Right ventricle myocardium superior (tissue), 1 donor: ENCODE results near the gene PSME2. TPM values are rescaled to one million over a fixed set of nuclear protein-coding genes. Genes with fewer than 3 reads are reported as not detected.

Experiments used
- ATAC-seq: fragments of 200-7000 bp; cut with Tn5 transposase; one replicate; pipeline ENCODE4 v1.9.1; 2020; ENCODE audit warnings: mild to moderate bottlenecking; ENCODE audit not compliant: poor library complexity
- DNase-seq: peaks from one replicate; pipeline ENCODE4 v3.0.0-alpha.2; 2020
- intact Hi-C: fragments of 100-400 bp; cut with DNase I; formaldehyde crosslinking; loops from one replicate; pipeline ENCODE4 v1.11.2; 2022
- long read RNA-seq: library from polyadenylated mRNA; unstranded; transcript quantifications from one replicate; pipeline ENCODE4 v2.0.0, GENCODE V29; 2021
- total RNA-seq: library from RNA; stranded (reverse); fragmentation: NEBNext Ultra II Directional; extraction: Animal tissue kit (Norgen Biotek cat#: 25700); gene quantifications from one replicate; pipeline ENCODE4 v1.2.1, GENCODE V29; 2021
- donor health status: DM: no; HTN: yes; CAD: no; lungs with severe emphysema.

Gene PSME2, protein sequence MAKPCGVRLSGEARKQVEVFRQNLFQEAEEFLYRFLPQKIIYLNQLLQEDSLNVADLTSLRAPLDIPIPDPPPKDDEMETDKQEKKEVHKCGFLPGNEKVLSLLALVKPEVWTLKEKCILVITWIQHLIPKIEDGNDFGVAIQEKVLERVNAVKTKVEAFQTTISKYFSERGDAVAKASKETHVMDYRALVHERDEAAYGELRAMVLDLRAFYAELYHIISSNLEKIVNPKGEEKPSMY
- 88.8 TPM for total RNA-seq
- long read RNA-seq, transcript PSME2-201 (11 exons, 1,404 nt): major isoform, 60 of 71 reads
- long read RNA-seq, partial matches to known transcripts: 0 of 71 reads
- long read RNA-seq, other reads (novel, unspliced or antisense): 5 of 71 reads

DNA sequence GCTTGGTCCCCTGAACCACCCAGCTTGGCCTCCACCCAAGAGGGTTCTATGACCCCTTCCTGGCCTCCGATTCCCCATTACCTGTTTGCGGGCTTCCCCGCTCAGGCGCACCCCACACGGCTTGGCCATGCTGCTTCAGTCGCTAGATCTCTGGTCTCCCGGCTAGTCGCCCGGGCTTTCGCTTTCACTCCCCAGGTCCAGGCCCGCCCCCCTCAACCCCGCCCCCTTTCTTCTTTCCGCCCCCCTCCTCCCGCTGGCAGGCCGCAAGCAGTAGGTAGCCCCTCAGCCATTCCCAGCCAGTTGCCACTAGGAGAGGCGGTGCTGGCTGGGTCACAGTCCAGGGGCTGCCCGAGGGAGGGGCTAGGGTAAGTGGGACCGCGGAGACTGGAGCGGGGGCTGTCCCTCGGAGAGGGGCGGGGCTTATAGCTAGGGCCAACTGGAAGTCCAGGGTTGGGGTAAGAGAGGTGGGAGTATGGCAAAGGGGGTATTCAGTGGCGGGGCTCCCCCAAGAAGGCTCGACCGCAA, at the start of gene PSME2:
PSME2 (minus strand) TSS at position 158 of the 525 bp plus-strand sequence; CDS start at position 129, 29 bp downstream.
- peak; percentile 96 for DNase-seq
- ATAC-seq: peak; percentile 88
- intact Hi-C loops: no loop called here

DNA sequence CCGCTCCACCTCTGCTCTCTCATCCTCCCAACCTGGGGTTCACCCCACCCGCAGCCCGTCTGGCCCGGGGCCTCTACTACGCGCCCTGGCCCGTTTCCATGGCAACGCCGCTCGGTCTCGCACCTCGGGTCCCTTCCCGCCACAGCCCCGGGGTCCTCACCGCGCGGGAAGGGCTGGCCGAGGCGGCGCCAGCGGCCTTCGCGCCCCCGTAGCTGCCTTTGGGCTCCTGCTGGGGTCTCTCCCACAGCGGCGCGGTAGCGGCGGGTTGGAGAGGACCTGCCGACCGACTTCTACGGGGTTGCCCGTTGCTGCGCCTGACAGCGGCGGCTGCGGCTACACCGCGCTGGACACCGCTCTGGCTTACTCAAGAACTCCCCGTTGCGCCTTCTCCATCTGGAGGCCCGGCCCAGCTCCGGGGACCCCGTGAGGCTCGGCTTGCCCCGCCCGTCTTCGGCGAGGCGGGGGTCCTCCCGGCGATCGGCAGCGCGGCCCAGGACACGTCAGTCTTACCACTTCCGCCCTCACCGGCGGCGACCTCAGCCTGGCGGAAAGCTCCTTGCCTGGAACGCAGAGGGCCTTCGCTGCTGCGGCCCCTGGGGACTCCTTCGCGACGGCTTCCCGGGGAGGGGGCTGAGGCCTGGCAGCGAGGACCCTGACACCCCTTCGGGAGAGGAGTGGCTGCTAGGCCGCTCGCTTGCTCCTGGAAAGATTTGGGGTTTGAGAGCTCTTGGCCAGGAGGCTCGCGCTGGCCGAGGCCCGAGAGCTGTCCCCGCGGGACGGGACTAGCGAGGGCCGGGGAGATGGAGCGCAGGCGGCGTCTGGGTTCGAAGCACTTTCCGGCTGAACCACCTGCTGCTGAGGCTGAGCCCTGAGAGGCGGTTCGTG, 49.0 kb upstream of the PSME2 start, which contains the start of gene TM9SF1:
TM9SF1 (minus strand) TSS at position 256 of the 885 bp plus-strand sequence. CDS start 422 bp downstream, outside the sequence.
- DNase-seq: peak; percentile 94
- intact Hi-C loops: no loop called here
- peak; percentile 98 for ATAC-seq

DNA sequence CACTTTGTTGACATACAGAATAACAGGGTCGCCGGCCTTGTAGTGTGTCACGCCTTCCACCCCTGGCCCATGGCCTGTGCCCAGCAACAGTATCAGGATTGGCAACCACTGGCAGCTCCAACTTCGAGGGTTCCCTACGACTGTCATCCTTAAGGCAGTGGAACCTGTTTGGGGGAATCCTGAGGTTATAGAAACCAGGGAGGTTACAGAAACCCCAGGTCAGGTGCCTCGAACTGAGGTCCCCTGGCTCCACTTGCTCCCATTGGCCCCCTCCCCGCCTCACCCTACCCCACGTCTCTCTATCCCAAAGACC, 48.4 kb upstream of the PSME2 start:
- no peak for ATAC-seq
- intact Hi-C loops: no loop called here
- no peak for DNase-seq

DNA sequence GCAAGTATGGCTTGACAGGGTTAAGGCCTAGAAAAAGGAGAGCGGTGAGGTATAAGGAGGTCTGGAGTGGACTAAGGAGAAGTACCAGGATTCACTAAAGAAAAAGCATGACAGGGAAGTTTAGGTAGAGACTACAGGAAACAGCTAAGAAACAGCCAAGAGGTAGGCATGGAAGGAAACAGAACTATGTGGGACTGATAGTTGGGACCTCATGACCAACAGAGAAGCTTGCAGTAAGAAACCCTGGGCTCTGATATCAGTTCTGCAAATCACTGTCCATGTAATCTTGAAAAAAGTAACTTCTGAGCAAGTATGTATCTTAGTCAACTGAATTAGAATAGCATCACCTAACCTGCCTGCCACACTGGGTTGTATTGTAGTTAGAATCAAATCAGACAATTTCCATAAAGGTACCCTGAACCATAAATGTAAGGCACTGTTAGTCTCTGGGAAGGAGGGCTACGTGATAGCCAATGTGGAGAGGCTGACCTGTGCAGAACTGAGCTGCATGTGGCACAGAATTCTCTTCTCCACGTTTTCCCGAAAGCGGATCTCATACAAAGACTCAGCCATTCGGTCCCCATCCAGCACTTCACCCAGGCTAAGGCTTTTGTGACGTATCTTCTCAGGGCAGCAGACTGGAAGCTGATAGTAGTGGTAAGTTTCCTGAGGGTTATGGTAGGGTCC, 47.9 kb upstream of the PSME2 start:
- DNase-seq (no peak), ATAC-seq (no peak)
- intact Hi-C loops: no loop called here

DNA sequence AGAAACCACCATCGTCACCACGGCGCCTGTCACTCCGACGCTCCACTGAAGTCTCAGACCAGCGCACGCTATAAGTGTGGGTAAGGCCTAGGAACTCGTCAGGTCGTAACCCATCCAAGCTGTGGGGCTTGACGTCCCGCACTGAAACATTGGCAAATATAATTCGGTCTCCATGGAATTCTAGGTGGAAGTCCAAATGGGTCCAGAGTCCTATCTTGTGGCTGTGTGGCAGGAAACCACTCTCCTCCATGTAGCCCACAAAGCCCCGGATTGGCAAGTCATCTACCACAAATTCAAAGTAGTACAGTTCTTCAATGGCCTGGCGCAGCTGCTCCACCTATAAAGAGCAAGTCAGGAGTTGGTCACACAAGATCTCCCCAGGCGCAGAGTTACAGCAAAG, 46.5 kb upstream of the PSME2 start:
- intact Hi-C loops: no loop called here
- ATAC-seq: no peak
- no peak for DNase-seq

DNA sequence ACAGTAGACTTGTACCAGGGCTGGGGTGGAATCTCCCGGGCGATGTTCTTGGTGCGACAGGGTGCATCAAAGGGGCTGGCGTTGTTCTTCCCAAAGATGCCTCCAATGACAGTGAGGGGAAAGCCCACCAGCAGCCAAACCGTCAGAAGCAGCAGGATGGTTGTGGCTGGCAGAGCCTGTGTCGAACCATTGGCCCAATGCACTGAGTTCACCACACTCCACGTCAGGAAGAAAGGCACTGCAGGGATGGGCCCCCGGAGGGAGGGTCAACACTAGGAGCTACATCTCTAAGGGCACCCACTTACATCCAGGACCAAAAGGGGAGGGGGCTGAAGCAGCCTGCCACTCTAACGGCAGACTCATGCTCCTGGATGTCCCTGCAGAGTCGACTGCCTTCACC, 44.0 kb upstream of the PSME2 start:
- DNase-seq: no peak
- ATAC-seq: no peak
- intact Hi-C loops: no loop called here

DNA sequence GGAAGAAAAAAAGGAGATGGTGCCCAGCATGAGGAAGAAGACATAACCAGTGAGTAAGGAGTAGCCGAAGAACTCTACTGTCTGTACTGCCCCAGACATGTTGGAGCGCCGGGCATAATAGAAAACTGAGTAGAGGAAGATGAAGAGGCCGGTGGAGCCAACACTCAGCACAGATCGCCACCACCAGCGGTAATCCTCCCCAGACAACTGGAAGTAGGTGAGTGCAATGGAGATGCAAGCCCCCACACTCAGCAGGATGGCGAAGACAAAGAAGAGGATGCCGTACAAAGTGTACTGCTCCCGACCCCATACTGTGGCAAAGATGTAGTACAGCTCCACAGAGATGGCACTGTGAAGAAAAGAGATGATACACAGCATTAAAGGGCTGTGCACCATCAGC, 43.0 kb upstream of the PSME2 start:
- intact Hi-C loops: no loop called here
- no peak for ATAC-seq

DNA sequence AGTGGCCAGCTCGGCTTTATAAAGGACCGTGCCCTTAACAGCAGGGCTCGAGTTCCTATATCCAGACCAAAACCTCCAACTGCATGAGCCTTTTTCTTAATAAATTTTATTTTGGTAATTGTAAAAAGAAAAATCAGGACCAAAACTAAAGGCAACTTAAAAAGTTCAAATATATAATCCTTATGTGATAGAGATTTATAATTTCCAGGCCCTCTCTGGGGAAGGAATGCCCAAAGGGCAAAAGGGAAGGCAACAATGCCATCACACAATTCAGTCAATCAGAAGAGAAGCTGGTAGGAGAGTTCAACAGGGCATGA, 42.6 kb upstream of the PSME2 start:
- DNase-seq: no peak
- intact Hi-C loops: no loop called here

More for the DNA sequence above, 43.0 kb upstream of the PSME2 start:
- DNase-seq: no peak

DNA sequence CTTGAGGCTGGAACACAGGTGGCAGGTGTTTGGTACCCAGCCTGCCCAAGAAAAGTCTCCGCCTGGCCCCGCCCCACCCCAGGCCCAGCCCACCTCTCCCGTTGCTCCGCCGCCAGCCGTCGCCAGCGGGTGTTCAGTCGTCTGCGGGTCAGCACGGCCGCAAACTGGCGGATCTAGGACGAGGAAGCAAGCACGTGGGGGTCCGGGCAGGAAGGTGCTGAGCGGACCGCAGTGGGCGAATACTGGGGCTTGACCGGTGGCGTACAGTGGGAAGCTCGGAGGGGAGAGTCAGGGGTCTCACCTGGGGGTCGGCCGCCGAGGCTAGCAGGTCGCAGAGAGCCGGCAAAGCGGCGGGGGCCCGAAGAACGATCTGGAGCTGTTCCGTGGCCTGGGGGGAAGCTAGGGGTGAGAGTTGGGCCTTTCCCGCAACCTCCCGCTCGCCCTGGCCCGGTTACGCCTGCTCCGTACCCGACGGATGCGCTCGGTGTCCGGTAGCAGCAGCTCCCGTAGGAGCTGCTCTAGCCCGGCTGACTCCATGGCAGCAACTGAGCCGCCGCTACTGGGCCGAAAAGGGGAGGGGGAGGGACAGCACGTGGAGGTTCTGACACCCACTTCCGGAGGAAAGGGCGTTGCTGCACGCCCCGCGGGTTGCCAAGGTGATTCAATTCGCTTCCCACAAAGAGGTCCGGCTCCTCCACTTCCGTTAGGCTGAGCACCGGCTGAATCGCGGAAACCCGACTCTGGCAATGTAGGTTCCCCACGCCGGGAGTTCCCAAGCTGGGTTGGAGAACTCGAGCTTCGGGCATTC, 42.0 kb upstream of the PSME2 start, which contains the start of gene IPO4:
IPO4 (minus strand) TSS at position 566 of the 808 bp plus-strand sequence; CDS start at position 537, 29 bp downstream.
- intact Hi-C loops: no loop called here
- DNase-seq (peak; percentile 95), ATAC-seq (peak; percentile 97)

More for the DNA sequence above, 42.6 kb upstream of the PSME2 start:
- no peak for ATAC-seq

DNA sequence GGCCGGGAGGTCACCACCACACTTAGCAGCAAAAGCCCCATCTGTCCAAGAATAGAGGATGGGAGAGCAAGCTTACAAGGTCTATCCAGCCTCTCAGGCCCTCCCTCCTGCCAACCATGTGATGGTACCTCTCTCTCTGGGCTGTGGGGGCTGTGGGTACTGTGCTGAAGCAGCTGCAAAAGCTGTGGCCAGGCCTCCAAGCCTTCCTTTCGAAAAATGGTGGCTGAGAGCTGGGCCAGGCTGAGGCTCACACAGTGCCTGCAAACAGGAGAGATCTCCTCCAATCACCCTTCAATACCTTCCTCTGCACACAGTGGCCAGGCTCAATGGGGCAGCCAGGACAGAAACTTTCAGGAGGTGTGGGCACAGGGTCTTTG, 41.1 kb upstream of the PSME2 start:
- intact Hi-C loops: no loop called here
- DNase-seq: no peak

DNA sequence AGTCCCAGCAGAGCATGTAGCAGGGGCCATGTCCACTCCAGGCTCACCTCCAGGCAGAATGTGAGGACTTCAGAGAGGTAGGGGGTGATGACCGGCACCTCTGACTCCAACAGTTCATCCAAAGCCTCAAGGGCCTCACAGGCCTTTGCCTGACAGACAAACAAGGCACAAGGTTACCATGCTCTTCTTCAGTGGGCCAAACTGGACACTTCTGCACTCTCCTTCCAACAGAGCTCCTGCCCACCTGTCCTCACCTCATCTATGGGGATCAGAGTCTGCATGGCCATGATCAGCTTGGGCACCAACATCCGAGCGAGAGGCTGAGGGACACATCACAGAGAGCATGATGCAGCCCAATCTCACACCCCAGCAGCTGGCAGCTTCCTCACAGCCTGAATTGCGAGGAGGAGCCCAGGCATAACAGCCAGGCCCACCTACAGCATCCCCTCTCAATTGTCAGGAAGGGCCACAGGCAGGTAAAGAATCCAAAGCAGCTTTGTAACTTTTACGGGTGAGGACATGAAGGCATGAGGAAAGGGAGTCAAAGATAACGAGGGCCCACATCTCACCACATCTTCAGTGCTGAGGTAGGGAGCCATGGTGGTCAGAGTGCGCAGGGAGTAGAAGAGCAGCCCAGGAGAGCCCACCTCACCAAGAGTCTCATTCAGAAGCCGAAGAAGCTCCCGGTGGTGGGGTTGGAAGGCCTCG, 40.6 kb upstream of the PSME2 start:
- DNase-seq: no peak
- no peak for ATAC-seq
- intact Hi-C loops: no loop called here

More for the DNA sequence above, 41.1 kb upstream of the PSME2 start:
- ATAC-seq: no peak

DNA sequence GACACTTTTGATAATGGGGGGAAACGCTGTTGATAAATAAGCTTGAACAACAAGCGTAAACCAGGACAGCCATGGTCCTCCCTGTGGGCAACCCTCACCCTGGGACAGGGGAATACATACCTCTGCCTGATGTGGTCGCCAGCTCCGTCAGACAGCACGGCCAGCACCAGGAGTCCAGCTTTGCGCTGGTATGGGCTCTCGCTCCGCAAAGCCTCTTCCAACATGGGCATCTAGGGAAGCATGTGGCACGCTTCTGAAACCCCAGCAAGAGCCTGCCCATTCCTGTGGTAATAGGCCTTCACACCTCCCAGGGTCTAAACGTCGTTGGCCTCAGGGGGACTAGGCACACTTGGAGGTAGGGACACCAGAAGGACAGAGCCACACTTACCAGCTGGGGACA, 39.3 kb upstream of the PSME2 start:
- no peak for DNase-seq
- intact Hi-C loops: no loop called here
- ATAC-seq: no peak

DNA sequence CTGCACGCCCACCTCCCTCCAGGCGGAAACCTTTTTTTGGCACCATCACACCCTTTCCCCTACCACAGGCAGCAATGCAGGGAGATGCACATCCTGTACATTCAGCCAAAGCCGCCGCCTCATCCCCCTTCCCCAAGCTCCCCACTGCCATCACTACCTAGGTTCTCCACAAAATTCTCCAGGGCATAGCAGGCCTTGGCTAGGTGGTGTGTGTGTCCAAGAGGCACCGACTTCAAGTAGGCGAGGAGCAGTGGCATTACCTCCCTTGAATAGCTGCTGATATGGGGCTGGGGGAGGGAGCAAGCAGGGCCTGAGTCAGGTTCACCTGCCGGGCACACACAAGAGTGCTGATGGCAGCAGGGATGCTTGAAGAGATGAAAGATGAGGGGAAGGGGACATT, 38.6 kb upstream of the PSME2 start:
- intact Hi-C loops: no loop called here
- DNase-seq (no peak), ATAC-seq (no peak)

DNA sequence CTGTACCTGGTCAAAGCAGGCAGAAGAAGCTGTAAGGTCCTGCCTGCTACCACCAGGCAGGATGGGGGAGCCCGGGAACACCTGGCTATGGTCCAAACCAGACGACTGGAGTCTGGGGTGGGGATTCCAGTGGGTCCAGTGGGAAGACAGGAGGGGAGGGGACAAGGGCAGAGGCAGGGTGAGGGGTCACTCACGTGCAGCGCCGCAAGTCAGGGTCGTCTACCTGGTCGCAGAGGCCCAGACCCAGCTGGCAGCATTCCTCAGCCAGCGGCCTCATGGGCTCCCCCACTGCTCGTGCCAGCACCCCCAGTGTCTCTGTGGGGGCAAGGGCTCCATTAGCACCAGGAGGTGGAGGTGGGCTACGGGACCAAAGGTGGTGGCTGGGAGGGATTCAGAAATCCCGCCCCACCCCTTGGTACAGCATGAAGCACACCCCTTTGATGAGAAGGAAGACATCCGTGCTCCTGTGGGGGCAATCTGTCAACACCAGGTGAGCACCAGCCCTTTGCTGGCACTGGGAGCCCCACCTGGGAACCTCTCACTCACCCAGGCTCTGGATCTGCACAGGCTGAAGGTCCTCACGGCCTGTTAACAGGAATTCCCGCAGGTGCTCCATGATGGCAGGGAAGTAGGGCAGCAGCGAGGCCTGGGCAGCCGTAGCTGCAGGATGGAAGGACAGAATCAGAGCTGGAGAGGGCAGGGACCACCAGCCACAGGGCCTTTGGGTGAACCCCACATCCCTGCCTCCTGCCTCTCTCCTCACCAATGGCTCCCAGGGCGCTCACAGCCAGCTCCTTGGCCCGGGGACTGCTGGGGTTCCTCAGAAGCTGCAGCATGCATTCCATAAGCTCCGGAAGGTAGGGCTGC, 37.9 kb upstream of the PSME2 start:
- DNase-seq (no peak), ATAC-seq (no peak)
- intact Hi-C loops: no loop called here

DNA sequence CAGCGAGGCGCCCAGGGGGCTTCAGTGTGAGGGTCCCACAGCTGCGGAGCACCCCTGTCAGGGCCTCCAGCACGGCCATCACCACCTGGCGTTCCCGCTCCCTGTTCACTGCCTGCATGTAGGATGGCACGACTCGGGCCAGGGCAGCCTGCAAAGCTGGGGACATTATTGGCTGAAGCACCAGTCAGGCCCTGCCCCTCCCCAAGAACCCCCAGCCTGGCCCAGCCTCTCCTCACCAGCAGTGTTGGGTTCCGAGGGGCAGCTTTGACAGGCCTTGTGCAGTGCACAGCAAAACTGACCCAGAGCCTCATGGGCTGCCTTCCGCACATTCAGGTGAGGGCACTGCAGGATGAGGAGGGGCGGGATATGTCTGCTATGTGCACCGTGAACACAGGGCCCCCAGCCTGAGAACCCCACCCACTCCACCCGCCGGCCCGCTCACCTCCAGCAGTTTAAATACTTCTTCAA, 36.6 kb upstream of the PSME2 start:
- intact Hi-C loops: no loop called here
- DNase-seq (no peak), ATAC-seq (no peak)

DNA sequence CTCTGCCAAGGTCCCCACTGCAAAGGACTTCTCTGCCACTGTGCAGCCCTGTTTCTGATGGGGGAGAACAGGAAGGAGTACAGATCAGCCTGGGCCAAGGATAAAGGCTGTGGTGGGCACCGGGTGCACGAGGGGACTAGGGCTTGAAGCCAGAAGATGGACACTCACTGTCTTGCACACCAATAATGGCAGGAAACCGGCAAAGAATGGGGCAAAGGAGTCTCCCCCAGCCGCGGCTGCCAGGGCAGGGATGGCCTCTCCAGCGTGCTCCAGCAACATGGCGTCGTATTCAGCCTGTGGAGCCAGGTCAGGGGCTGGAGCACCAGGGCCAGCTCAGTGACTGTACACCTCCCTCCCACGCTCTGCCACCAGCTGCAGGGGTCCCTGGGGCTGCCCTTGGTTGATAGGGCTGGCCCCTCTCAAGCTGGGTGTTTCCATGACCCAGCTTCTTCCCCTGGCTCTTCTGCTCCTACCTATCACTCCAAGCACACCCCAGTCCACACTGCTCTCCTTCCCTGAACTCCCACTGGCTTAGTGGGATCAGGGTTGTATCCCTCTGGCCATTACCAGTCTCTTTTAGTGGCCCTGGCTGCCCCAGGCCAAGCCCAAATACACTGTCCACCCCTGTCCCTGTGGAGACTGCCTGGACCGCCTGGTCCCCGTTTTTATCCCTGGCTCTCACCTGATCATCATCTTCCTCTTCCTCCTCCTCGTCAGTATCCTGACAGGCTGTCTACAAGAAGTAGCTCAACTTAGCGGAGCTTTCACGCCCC, 35.9 kb upstream of the PSME2 start:
- DNase-seq (no peak), ATAC-seq (no peak)
- intact Hi-C loops: no loop called here
